ENCODE measurements around the gene SCPEP1. TPM values are rescaled to one million over a fixed set of nuclear protein-coding genes. Genes with fewer than 3 reads are reported as not detected.

SCPEP1 gene
- total RNA-seq, 1 experiment from 2014 or later = 29.6 TPM

GRCh38 chr17:57008958-57009357, 31.0 kb downstream of the SCPEP1 start:
- H3K4me1 ChIP-seq (ENCODE audit: insufficient read depth, low read length) = peaks cover 3% of the 10 kb centered on the region; the same call in 1 of the 2 replicates
- no peak overlapping the region for H3K4ac ChIP-seq (ENCODE audit: low read depth, low read length)
- TF ChIP-seq CTCF (conservative IDR thresholded peaks at IDR 0.05) = no peak
- H3K36me3 Mint-ChIP-seq (ENCODE audit: insufficient read depth in 1 of 3, low read depth in 3 of 3) = peaks cover 0 to 4% (median 0%) of the 10 kb centered on the region in 3 experiments; a peak in 5 of 7 replicates
- no peaks in the 10 kb centered on the region for H3K27me3 Mint-ChIP-seq (ENCODE audit: low read depth)
- no peak overlapping the region for H2BK15ac ChIP-seq (ENCODE audit: low read depth, low read length)
- H3K79me2 ChIP-seq (ENCODE audit: insufficient read depth, low read length) = no peaks in the 10 kb centered on the region
- H2BK20ac ChIP-seq (ENCODE audit: low read depth, low read length, poor library complexity, severe bottlenecking) = no peak overlapping the region
- H4K5ac ChIP-seq (ENCODE audit: insufficient read length, low read depth, low read length) = no peak overlapping the region
- H2AFZ ChIP-seq (ENCODE audit: low read length) = no peak overlapping the region
- no peak overlapping the region for H4K8ac ChIP-seq (replicated peaks; ENCODE audit: insufficient read length, low read depth, low read length)
- H2BK5ac ChIP-seq (ENCODE audit: insufficient read length, low read length) = no peak overlapping the region
- no peak overlapping the region for H3K9ac ChIP-seq (ENCODE audit: extremely low read depth, insufficient read length, low read length)
- peaks cover 17 to 19% of the 10 kb centered on the region in 2 experiments for H3K4me1 Mint-ChIP-seq
- H3K27me3 ChIP-seq (ENCODE audit: insufficient read depth, low read length) = no peaks in the 10 kb centered on the region
- no peak overlapping the region for H3K56ac ChIP-seq (ENCODE audit: insufficient read length, low read depth, low read length)
- WGBS (ENCODE audit: extremely low coverage, insufficient read length, low lambda C conversion rate) = no CpG with 5 or more reads among the region's 2 CpGs
- no peak overlapping the region for H3K27ac ChIP-seq (ENCODE audit: insufficient read length, low read depth, low read length)
- H3K9me3 Mint-ChIP-seq = peaks cover 0 to 3% of the 10 kb centered on the region in 2 experiments; a peak in 1 of 5 replicates
- no peaks in the 10 kb centered on the region for H3K23me2 ChIP-seq (ENCODE audit: insufficient read length, low read depth, low read length, poor library complexity, severe bottlenecking)
- H3K4me2 ChIP-seq (ENCODE audit: insufficient read depth, insufficient read length, low read length) = no peak overlapping the region
- H3K79me1 ChIP-seq (ENCODE audit: insufficient read depth, low read depth, low read length, poor library complexity, severe bottlenecking) = no peaks in the 10 kb centered on the region
- H3K9me3 ChIP-seq (ENCODE audit: control insufficient read depth, low read depth, low read length) = no peaks in the 10 kb centered on the region
- no peak overlapping the region for H4K91ac ChIP-seq (ENCODE audit: insufficient read length, low read depth, low read length)
- no peak overlapping the region for H3K18ac ChIP-seq (ENCODE audit: insufficient read length, low read depth, low read length)
- H3T11ph ChIP-seq (ENCODE audit: low read length) = no peak overlapping the region
- H4K20me1 ChIP-seq (ENCODE audit: control insufficient read depth, insufficient read depth, insufficient read length) = no peaks in the 10 kb centered on the region
- no peak overlapping the region for H2BK120ac ChIP-seq (ENCODE audit: low read depth, low read length, poor library complexity, severe bottlenecking)
- no peak overlapping the region for H2AK5ac ChIP-seq (ENCODE audit: insufficient read length, low read length)
- H3K14ac ChIP-seq (ENCODE audit: insufficient read depth, low read length) = no peak overlapping the region
- no peak overlapping the region for H3K4me3 Mint-ChIP-seq
- H2BK12ac ChIP-seq (ENCODE audit: insufficient read length, low read depth, low read length) = no peak overlapping the region
- H3K27ac Mint-ChIP-seq = no peak overlapping the region
- H3K23ac ChIP-seq (ENCODE audit: insufficient read length, low read depth, low read length) = no peak overlapping the region
- DNase-seq = no peak
